Ureter (tissue), 1 donor: ENCODE results near the gene ACOT6. TPM values are rescaled to one million over a fixed set of nuclear protein-coding genes. Genes with fewer than 3 reads are reported as not detected.
"Not testable (repeated sequence)": the region's sequence is repeated elsewhere in the genome, so short reads cannot be mapped to it uniquely, and the experiment has no call there.

ENCODE experiments used
- DNase-seq: peaks from one replicate; pipeline ENCODE4 v3.0.0-alpha.2; 2020; ENCODE audit warnings: low spot score
- total RNA-seq: library from RNA; stranded (reverse); gene quantifications from one replicate; pipeline ENCODE4 v1.2.4, GENCODE V29; 2023
- donor health status: DM: yes; HTN: yes; CAD: no.

ACOT6 gene
- total RNA-seq, 1 donor from 2014 or later, result not detected

DNA sequence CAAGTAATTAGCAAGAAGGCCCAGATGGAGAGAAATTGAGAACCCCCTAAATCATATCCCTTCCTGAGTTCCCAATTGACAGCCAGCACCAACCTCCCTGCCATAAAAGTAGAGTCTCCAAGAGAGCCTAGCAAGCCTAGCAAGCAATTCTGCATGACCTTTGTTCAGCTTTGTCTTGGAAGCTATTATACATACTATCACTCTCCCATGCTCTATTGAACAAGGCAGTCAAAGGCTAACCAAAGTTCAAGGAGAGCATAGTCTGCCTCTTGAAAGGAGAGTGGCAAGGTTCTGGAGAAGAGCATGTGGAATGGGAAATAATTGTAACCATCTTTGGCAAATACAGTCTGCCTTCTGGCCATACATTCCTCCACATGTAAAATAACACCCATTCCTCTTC lies 12.8 kb upstream of the ACOT6 start:
- no peak for DNase-seq

DNA sequence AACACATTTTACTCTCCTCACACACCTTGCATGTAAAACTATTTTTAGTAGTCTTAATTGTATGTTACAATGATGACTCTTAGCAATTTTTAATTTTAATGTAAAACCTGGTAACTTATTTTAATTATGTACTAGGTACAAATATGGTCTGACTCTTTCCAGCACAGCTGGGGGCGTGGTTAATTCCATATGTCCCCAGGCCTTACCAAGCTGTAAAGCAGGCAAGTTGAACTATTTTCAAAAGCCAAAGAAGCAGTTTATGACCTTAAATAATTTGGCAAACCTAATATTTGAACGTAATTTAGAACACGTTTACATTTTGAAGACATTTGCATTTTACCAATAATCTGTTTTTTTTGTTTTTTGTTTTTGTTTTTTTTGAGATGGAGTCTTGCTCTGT lies 9.3 kb upstream of the ACOT6 start:
- DNase-seq, result no peak

DNA sequence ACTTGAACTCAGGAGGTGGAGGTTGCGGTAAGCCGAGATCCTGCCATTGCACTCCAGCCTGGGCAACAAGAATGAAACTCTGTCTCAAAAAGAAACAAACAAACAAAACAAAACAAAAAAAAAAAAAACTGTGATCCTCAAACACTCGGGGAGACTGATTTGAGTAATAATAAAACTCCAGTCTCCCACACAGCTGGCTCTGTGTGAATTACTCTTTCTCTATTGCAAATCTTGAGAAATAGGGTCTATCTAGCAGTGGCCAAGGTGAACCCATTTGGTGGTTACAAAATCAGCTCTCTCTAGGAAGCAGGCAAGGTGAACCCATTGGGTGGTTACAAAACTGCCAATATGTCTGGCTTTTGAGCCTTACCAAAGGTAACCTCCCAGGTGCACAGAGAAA lies 6.0 kb upstream of the ACOT6 start:
- no peak for DNase-seq

DNA sequence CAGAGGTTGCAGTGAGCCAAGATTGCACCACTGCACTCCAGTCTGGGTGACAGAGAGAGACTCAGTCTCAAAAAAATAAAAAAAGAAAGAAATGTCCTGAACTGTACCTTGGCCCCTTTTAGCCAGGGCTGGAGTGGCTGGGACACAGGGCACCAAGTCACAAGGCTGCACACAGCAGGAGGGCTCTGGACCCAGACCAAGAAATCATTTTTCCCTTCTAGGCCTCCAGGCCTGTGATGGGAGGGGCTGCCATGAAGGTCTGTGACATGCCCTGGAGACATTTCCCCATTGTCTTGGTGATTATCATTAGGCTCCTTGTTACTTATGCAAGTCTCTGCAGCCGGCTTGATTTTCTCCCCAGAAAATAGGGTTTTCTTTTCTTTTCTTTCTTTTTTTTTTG lies 5.1 kb upstream of the ACOT6 start:
- no peak for DNase-seq

DNA sequence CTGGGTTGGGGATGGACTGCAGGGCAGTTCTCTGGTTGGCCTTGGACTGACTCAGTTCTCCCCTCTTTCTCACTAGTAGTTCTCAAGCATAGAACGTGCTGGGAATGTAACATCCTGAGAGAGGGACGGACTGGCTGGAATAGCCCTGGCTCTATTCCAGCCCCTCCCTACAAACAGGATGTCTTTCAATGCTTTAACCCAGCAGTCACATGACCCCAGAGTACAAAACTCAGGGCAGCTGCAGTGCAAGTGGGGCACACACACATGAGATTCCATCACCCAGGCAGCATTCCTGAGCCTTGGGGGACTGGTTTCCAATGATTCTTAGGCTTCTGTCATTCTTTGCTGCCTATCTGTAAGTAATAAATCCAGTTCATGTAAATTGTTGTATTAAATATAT lies 1.6 kb upstream of the ACOT6 start:
- DNase-seq, result no peak

DNA sequence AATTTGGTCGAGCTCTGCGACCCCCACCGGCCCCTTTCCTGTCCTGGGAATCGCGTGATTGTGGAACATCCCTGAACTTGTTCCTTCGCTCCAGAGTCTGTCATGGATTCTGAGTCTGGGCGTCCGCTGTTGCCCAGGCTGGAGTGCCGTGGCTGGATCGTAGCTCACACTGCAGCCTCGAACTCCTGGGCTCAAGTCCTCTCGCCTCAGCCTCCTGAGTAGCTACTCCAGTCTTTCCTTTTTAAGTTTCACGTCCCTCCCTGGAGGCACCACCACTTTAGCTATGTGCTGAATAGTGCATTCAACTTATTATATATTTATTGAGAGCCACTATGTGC lies 698 bp downstream of the ACOT6 start:
- DNase-seq, result no peak

DNA sequence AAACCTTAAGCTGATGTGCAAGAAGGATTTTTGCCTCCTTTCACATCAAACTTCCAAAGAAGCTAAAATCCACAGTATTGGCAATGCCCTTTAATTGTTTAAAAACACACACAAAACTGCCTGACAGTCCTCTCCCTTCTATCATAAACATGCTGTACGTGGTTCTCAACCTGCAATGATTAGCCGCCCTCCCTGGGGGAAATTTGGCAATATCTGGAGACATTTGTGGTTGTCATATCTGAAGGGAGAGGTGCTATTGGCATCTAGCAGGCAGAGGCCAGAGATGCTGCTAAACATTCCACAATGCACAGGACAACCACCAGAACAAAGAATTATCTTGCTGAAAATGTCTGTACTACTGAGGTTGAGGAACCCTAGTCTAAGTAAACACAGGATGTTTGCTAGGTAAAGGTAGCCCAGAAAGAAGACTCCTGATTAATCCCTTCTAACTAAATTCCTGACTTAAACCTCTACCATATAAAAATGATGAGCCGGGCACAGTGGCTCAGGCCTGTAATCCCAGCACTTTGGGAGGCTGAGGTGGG lies 1.2 kb downstream of the ACOT6 start:
- no peak for DNase-seq

DNA sequence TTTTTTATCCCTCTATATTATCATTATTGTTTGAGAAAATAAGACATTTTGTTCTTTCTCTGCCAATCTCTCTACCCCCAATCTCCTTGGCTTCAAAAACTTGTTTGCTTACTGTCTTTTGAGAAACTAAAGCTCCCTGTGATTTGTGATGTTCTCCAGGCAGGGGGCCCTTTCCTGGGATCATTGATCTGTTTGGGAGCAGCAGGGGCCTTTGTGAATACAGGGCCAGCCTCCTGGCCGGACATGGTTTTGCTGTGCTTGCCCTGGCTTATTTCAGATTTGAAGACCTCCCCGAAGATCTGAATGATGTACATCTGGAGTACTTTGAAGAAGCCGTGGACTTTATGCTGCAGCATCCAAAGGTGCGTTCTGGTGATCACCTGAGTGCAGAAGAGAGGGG lies 4.5 kb downstream of the ACOT6 start:
- no peak for DNase-seq

DNA sequence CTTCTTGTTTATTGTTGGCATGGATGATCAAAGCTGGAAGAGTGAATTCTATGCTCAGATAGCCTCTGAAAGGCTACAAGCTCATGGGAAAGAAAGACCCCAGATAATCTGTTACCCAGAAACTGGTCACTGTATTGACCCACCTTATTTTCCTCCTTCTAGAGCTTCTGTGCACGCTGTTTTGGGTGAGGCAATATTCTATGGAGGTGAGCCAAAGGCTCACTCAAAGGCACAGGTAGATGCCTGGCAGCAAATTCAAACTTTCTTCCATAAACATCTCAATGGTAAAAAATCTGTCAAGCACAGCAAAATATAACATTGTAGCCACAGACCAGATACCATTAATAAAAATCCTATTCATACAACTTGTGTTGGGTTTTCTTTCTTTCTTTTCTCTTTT lies 7.2 kb downstream of the ACOT6 start:
- no peak for DNase-seq

DNA sequence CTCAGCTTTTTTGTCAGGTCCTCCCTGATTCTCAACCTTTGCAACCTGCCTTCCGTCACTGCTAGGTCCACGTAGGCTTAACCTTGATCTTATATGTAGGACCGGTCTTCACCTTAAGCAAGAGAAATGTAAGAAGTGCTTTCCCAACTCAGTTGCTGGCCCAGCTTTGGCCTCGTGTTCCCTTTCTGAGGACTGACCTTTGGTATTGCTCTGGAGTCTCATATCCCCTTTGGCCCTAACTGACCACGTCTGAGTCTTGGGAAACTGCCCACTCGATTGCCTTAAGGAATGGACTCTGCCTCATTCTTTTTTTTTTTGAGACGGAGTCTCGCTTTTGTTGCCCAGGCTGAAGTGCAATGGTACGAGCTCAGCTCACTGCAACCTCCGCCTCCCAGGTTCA lies 8.0 kb downstream of the ACOT6 start:
- no peak for DNase-seq

DNA sequence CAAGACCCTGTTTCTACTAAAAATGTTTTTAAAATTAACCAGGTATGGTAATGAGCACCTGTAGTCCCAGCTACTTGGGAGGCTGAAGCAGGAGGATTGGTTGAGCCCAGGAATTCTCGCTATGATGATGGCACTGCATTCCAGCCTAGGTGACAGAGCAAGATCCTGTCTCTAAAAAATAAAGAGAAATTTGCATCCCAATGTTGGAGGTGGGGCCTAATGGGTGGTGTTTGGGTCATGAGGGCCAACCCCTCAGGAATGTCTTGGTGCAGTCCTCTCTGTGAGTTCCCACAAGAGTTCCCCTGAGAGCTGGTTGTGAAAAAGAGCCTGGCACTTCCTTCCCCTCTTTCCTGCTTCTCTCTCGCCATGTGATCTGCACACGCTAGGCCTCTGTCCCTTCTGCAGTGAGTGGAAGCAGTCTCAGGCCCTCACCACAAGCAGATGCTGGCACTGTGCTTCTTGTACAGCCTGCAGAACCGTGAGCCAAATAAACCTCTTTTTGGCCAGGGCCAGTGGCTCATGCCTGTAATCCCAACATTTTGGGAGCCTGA lies 11.3 kb downstream of the ACOT6 start:
- no peak for DNase-seq

DNA sequence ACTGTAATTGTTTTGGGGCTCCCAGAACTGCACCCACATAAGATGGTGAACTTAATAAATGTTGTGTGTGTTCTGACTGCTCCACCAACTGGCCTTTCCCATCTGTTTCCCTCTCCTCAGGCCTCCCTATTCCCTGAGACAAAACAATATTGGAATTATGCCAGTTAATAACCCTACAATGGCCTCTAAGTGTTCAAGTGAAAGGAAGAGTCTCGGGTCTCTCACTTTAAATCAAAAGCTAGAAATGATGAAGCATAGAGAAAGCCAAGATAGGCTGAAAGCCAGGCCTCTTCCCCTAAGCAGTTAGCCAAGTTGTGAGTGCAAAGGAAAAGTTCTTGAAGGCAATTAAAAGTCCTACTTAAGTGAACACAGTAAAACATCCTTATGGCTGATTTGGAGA lies 13.4 kb downstream of the ACOT6 start:
- DNase-seq, result no peak

DNA sequence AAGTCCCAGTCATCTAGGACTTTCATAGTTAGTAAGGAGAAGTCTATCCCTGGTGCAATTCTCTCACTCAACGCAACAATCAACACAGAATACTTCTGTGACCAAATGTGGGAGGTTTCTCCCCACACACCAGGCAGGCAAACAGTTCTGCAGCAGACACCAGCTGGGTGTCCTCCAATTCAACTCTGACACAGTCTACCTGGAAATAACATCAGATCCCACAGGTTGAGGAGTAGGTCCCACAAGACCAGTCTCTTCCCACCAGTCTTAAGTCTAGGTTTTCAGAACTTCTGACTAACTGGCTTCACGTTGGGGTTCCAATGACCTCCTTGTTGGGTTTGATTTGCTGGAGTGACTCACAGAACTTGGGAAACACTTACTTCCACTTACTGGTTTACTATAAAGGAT lies 14.8 kb downstream of the ACOT6 start:
- no peak for DNase-seq

DNA sequence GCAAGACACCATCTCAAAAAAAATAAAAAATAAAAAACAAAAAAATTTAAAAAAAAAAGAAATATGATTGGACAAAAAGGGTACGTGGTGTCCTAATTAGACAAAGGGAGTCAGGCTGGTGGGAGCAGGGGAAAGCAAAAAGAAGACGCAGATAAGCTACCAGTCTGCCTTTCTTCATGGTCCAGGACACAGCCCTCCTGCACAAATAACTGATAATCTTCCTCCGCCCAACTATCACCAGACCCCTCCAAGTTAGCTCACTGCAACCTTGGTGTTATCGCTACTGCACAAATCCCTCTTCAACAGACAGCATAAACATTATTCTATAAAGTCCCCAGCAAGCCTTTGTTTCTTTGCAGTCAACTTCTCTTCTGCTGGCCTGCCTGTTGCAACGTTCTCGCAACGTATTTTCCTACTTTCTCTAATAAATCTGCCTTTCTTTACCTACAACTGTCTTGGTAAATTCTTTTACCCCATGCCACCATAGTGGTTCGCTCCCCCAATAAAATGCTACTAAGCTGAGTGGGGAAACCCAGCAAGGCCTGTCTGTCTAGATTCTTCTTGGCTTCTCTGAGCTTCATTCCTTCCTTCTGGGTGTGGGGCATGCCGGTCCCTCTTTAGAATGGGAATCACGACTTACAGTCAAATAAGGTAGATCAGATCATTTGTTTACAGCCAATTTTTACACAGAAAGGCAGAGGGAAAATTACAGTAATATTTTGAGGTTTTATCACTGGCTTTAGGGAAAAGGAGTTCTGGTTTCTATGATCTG lies 17.9 kb downstream of the ACOT6 start:
- no peak for DNase-seq

DNA sequence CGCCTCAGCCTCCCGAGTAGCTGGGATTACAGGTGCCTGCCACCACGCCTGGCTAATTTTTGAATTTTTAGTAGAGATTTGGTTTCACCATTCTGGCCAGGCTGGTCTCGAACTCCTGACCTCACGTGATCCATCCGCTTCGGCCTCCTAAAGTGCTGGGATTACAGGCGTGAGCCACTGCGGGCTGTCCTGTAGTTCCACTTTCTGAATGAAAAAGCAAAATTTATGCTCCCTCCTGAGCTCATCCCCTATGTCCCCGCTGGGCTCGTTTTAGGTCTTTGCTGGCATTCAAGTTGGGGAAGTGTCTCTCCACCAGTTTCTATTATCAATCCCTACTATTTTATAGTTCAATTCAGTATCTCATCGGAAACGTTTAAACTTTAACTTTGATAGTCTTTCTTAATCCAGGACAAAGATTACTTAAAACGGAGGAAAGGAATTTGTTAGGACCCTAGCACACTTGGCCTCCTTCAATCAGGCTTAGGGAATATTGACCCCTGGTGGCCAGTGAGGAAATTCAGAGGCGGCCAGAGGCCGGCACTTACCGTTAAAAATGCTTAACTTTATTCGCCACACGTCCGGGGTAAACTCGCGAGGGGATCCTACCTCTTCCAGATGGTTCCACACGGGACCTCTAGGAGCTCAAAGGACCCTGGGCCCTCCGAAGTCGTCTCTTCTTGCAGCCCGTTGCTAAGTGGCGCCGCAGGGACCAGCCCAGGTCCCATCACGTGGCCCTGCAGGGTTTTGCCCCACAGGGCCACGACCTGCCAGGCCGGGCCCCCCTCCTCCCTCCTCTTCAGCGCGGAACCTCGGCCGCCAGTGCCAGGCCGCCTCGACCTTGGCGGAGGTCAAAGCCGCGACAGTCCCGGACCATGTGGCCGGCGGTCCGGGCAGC lies 21.0 kb downstream of the ACOT6 start:
- DNase-seq, result peak; percentile 67

DNA sequence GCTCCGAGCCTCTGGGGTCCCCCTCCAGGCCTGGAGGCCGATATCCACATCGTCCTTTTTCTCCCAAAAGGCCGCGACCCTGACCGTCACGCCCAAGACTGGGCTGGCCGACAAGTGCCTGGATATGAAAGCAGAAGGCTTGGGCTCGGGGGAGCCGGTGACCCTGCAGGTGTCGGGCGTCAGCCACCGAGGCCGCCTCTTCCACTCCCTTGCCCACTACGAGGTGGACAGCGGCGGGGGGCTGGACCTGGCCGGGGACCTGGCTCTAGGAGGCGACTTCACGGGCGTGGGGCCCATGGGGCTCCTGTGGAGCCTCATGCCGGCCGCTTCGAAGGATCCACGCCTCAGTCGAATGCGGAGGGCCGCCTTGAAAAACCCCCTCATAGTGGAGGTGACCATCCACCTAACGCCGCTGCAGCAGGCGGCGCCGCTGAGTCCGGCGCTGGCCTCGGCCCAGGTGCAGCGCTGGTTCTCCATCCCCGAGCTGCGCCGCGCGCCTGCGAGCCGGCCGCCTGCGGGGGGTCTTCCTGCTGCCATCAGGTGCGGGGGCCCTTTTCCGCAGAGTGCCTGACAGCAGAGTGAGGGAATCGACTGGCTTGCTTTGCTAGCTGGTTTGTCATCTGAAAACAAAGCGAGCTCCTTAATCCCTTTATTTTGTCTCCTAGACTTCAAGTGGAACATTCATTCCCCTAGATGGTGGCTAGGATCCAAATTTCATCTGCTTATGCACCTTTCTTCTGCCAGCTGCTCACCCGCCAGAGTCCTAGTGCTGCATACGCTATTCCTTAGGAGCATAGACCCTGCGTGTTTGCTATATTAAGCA lies 21.9 kb downstream of the ACOT6 start:
- DNase-seq, result no peak

DNA sequence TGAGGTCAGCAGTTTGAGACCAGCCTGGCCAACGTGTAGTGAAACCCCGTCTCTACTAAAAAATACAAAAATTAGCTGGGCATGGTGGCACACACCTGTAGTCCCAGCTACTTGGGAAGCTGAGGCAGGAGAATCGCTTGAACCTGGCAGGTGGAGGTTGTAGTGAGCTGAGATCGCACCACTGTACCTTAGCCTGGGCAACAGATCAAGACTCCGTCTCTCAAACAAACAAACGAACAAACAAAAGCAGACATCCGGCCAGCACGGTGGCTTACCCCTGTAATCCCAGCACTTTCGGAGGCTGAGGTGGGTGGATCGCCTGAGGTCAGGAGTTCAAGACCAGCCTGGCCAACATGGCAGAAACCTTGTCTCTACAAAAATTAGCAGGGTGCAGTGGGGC lies 24.0 kb downstream of the ACOT6 start:
- DNase-seq, result not testable (repeated sequence)

DNA sequence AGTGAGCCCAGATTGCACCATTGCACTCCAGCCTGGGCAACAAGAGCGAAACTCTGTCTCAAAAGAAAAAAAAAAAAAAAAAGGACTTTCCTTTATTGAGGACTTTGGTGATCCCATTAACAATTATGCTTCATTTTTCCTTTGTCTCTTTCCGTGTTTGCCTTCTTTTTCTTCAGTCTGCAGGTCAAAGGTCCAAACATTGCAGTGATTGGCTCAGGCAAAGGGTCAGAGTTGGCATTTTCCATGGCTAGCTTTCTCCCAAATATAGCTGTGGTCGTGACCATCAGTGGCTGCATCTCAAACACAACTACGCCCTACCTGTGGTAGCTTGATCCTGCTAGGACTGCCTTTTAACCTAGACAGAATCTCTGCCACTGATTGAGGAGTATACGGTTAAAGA lies 25.5 kb downstream of the ACOT6 start:
- no peak for DNase-seq

DNA sequence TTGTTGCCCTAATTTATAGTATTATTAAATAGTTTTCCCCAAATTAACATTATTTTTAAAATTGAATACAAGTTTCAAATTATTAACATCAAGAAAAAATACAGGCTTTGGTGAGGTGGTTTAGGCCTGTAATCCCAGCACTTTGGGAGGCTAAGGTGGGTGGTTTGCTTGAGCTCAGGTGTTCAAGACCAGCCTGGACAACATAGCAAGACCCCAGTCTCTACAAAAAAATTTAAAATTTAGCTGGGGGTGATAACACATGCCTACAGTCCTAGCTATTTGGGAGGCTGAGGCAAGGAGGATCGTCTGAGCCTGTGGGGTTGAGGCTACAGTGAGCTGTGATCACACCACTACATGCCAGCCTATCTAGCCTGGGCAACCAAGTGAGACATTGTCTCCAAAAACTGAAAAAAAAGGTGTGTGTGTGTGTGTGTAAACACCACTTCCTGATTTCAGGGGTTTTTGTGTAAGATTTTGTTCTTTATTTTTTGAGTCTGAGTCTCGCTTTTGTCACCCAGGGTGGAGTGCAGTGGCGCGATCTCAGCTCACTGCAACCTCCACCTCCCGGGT lies 28.6 kb downstream of the ACOT6 start:
- DNase-seq, result no peak

DNA sequence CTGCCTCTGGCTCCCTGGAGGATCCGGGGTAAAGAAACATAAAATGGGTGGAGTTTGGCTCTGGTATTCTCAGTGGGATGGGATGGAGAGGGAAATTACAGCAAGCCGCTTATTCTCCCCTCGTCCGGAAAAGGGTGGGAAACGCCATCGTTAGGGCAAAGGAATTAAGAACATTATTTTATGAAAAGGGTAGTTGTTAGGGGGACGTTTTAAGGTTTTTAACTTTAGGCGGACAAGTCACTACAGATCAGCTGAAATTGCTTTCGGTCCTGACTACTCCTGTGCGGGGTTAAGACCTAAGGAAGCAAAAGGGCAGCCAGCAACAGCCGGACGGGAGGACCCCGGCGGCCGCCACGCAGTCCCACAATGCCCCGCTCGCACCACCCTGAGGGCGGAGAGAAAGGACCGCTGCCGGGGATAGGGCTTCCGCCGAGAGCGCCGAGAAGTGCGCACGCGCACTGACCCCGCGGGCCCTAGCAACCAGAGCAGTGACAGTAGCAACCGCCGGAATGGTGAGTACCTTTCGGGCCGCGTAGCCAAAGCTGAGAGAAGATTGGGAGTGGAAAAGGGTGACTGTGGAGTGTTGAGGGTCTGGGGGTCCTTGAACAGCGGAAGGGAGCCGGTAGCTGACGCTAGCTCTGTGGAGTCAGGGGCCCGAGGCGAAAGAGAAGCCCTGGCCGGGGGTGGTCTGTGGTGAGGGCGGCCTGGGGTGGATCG lies 32.4 kb downstream of the ACOT6 start, which contains the start of gene DNAL1:
Gene DNAL1 (plus strand): TSS at position 456 of the 717 bp plus-strand sequence. CDS start 54 bp downstream, at position 510.
- DNase-seq, result peak; percentile 93

DNA sequence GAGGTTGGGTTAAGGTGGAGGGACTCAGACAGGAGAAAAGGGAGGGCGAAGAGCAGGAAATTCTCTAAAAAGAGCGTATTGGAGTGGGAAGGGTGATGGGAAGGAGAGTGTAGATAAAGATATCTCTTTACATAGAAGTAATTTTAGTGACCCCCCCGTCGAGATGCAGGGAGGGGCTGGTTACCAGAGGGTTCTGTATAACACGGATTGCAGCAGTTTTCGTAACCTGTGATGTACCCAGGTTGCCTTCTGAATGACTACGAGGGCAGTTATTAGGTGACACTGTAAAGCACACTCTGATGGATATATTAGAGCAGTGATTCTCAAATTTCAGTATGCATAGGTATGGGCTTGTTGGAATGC lies 32.9 kb downstream of the ACOT6 start:
- DNase-seq, result no peak
